Measurements from ENCODE around the gene TRIM72. TPM values are rescaled to one million over a fixed set of nuclear protein-coding genes. Genes with fewer than 3 reads are reported as not detected.

The TRIM72 gene
- total and polyA plus RNA-seq, 2 of the 8 experiments (the other 6 are each of a cell fraction or from before 2014, with no cell fraction given), result 0.57 to 2.1 TPM

- TF ChIP-seq CTCF (IDR thresholded peaks at IDR 0.05; ENCODE audit: control extremely low read depth in 1 of 3, insufficient read depth in 1 of 3, low read depth in 1 of 3, low read length in 3 of 3) (no peak), SRF (IDR thresholded peaks at IDR 0.05; ENCODE audit: low read depth, low read length) (no peak), CEBPB (IDR thresholded peaks at IDR 0.05; ENCODE audit: low read depth, low read length) (no peak), TCF12 (IDR thresholded peaks at IDR 0.05; ENCODE audit: low read depth, low read length) (no peak), PHF8 (conservative IDR thresholded peaks at IDR 0.05; ENCODE audit: low read depth, low read length) (no peak)
These were observed 37.0 kb downstream of the TRIM72 start (continued) for GRCh38 chr16:31250782-31251384.

Measured in H1 (cell line).